HS-5 (cell line): ENCODE data around the gene LSAMP.
A peak's percentile ranks its signal among the peaks of the same experiment; 100 is the strongest.

Source experiments
- DNase-seq: peaks from one replicate; pipeline ENCODE4 v3.0.0-alpha.2; 2012; ENCODE audit warnings: low read depth

Gene LSAMP

DNA sequence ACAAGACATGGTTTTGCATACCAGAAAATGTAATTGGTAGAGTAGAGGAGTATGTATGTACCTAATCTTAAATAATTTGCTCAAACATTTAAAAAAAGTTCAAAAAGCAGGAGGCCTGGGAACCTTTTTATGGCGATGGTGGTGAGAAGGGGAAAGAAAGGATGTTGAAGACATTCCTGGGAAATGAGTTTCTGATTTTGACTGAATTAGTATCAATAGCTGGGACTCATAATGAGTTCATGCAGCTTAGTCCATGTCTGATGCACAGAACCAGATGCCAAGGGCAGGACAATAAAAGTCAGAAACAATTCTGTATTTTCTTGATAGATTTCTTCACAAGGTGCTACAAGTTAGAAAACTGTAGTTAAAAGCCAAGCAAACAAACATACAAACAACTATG, 426.6 kb downstream of the LSAMP start:
- peak; percentile 74 for DNase-seq

DNA sequence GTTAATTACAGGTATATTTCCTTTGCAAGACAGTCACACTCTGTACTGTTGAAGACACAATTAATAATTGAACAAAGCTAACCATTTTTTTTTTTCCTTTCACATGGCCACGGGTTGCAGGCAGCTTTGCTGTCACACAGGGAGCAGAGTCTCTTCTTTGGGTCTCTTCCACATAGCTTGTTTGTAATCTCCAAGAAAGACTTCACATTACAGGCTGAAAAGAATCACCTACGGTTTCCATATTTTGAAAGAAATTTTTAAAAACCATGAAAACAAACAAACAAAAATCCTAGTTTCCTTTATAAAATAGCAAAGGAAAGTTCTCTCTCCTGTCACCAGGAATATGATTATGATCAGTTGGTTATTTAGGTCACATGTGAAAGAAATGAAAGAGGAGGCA, 429.4 kb downstream of the LSAMP start:
- no peak for DNase-seq

DNA sequence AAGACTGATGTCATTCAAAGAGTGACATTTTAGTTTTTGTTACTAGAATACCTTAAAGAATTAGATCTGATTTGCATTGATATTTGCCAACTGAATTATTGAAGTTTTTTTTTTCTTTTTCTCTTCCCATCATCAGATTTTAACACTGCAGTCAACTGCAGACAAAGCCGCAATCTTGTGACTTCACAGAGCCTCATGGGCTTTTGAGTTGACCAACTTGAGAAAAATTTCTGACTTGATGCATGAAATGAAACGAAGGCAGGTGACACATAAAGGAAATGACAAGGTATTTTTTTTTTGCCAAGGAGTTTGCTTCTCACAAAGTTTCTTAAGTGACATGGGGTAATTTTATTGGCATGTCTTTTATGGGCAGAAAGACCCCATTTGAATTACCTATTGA, 438.3 kb downstream of the LSAMP start:
- DNase-seq, result no peak

DNA sequence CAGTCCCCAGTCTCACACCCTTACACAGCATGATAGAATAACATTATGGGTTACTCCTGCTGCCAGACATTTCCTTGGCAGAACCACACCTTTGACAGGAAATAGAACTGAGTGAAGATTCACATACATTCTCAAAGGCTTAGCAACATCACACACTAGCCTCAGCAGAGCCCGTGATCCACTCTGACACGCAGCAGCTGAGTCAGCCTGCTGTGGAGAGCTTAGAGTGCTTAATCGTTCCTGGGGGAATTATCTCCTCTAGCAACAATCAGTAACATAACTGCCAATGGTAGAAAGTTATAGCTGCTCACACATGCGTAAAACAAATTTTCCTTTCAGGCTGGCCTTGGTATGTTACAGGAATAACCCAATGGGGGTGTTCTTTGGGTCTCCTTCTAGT, 439.9 kb downstream of the LSAMP start:
- peak; percentile 96 for DNase-seq

DNA sequence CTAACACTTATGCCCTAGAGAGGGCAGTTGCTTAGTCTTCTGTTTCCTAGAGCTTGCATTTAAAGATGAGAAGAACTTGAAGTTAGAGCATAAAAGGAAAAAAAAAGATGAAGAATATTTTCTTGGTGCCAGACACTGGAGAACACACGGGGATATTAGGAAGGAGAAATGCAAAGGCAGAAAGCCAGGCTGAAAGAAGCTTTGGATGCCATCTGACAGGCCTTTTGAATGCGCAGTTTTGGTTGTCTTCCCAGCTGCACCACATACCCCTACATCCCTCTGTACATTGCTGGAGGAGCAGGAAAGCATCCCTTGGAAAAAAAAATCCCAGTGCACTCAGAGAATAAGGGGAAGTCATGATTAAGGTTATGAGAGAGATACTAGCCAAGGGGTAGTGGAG, 443.1 kb downstream of the LSAMP start:
- no peak for DNase-seq

DNA sequence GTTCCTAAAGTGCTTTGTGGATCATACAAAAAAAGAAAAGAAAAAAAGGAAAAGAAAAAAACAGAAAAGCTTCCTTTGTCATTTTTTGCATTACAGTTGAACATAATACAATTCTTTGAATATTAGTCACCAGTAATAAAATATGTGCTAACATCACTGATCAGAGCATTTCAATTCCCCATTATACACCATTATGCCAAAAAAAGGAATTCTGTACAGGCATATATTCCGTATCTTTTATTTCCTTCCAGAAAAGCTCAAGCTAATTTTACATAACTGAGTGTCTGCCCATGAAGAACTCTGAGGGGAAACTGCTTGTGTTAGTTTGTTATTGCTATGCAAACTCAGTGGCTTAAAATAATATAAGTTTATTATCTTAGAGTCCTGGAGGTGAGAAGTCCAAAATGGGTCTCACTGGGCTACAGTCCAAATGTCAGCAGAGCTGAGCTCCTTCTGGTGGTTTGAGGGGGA, 444.1 kb downstream of the LSAMP start:
- no peak for DNase-seq

DNA sequence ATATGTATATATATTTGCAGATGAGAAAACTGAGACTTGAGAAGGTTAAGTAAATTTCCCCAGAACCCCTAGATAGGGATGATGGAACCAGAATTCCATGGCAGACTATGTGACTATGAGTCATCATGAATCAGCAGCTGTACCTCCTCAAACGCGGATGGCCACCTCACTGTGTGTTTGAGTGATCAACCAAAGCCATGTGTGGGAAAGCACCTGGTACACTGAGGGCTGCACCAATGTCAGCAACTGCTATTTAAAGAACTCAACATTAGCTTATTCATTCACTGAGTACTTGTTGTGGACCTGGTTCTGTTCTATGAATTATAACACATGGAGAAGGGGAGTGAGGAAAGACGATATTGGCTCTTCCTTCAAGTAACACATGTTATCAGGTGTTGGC, 445.0 kb downstream of the LSAMP start:
- peak; percentile 90 for DNase-seq

DNA sequence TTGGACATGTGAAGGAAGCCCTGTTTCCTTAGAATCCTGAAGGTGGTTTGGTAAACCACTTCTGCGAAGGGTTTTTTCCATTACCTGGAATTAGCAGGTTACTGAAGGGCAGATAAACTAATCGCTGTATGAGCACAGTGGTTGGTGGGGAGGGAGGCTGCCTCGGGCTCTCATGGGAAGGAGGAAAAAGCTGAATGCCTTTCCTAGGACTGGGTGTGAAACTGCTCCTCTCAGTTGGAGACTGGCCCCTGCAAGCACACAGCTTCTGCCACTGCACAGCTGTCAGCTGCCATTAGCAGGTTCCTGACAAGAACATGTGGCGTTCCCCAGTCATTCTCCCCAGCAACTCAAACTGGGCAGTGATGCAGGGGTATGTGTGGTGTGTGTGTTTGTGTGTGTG, 445.7 kb downstream of the LSAMP start:
- no peak for DNase-seq

DNA sequence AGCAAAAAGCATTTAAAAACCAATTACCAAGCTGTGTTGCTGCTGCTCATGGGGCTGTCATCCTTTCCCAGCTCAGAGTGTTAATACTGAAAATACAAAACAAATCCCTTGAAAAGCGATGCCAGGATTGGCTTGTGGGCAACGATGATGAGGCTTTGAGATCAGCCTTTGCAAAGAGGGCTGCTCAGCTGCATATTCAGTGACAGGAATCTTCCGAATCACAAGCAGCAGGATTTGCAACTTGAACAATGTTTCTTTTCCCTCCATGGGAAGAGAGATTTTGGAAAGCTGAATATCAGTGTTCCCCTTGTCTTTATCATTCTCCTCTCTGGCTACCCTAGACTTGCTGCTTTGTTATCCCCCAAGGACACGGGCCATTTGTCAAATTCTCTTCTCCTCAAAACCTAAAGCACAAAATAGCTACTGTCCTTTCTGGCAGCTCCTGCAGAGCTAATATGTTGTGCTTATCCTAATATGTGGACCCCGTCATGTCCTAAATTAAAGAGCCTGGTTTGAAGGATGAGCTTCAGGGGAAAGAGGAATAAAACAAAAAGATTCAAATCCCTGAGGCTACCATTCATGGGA, 446.2 kb downstream of the LSAMP start:
- no peak for DNase-seq

DNA sequence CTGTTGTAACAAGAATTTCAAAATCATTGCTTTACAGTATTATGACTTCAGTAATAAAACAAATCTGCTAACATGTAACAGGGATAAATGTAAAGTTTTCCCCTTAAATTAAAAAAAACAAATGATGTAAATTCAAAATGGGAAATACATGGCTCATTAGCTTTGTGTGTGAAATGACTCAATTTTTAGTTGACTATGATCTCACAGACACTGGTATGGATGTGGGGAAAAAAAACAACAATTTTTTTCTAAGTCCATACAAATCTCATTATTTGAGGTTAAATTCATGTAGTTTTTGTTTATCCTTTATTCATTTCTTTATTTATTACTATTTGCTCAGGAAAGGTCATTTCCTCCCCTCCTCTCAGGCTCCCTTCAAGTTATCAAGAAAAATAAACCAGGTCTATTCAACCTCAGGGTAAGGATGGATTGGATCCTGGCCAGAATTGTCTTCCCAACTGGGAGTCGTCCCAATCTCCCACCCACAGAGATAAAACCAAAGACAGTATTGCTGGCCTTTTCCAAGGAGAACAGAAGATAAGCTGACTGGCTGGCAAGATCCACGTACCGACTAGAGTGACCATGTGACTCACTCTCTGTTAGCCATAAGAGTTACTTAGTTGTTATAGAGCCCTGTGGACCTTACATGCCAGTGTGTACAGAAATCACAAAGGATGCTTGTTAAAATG, 448.7 kb downstream of the LSAMP start:
- DNase-seq, result no peak

DNA sequence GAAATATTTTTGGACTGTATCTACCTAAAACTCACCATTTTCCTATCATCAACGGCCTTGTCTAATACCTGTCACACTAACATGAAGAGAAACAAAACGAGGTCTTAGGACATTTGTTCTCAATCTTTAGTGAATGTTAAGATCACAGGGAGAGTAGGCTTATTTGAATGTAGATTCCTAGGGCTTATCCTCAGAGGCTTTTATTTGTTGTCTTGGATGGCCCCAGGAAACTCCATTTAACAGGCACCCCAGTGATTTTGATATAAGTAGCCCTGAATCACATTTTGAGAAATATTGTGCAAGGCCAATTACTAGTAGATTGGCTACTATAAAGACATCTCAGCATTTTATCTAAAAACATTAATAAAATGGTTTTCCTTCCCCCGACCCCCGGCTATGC, 454.6 kb downstream of the LSAMP start:
- DNase-seq, result no peak

DNA sequence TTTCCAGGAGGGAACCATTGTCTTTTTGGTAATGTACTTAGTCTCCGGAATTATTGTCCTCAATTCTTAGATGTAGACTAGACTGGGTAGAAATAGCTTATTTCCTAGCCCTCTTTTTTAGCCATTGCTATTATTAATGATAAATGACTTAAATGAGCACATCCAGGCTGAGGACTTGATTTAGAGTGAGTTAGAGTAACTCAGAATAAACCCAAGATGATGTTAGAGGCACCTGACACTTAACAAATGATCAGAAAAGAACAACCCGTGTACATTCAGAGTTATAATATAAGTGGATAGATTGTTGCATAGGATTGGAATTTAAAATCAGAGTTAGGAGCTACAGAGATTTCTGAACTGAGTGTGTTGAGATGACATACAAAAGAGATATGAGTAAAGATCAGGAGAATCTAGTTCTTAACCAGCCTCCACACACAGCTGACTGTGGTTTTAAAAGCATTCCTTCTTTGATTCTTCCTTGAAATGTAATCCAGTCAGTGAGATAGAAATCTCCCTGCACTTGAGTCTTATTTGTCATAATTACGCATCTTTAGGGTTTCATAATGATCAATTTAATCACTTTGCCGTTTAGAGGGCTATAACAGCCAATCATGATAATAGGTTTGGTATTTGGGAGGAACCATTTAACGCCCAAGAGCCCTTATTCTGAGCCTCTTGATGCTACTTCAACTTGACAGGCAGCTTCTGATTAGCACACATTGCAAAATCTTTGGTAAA, 455.4 kb downstream of the LSAMP start:
- DNase-seq, result peak; percentile 87

DNA sequence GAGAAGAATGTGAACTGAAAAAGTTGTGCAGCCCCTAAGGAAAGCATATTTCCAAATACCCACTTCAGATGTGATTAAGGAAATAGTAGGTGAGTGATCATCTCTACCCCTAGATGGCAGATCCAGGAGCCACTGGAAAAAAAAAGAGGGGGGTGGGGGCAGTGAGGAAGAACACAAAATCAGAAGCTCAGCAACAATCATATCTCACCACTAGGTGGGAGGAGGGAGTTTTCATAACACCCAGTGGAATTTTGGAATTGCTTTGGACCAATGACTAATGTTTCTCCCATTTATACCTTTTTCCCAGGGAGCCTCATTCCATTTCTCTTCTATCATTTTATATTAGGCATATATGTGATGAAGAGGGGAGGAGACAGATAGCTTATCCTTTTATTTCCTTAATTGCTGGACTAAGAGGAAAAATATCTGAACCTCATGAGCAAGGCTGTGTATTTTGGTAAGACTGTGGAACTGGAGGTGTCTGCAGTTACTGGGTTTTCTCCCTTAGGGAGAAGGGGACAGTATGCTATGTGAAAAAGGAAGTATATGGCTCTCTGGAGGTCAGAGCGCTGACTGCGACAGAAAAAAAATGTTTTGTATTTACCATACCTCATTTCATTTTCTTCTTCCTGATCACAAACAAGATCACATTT, 458.6 kb downstream of the LSAMP start:
- DNase-seq, result no peak

DNA sequence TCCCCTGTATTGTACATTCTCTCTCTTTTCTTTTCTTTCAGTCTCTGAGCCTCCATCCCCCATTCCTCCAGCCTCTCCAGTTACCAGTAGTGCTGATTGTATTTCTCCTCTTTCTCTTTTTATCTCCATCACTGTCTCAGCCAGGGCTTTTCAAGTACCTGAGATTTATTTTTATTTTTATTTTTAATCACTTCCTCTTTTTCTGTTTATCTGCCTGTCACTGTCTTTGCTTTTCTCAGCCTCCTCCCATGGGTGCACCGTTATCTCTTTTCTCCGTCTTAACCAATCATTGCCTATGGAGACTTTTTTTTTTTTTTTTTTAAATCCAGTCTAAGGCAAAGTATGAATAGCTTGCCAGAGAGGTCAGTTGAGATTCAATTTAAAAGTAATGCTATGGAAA, 462.7 kb downstream of the LSAMP start:
- no peak for DNase-seq

DNA sequence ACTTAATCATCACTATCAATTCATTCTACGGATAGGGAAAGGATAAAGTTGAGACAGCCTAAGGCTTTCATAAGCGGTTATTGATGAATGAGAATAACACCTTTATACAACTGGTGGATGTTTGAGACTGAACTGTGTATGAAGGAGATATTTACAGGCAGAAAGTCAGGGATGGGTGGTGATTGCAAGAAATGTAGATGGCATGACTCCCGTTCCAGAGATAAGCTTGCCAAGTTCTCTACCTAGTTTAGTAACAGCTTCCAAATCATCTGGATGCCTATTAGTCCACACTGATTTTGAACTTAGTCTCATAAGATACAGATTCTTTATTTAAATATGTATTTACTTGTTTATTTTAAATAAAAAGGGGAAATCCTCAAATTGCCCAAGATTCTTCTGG, 463.2 kb downstream of the LSAMP start:
- DNase-seq, result no peak

DNA sequence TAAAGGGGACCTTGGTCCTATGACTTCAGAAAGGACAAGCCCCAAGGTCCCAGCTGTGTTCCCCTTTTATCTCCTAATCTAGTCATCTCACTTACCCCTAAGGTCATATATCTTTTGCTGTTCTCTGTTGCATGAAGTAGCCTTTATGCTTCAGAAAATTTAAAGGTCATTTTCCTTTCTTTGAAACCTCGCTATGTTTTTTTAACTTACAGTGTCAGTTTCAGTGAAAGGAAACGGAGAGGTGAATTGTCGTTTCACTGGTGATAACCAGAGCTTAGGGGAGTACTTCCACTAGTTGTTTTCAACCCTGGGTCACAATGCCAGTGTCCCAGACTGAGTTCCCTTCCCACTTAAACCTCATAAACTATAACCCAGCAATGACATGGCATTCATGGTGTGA, 464.6 kb downstream of the LSAMP start:
- no peak for DNase-seq

DNA sequence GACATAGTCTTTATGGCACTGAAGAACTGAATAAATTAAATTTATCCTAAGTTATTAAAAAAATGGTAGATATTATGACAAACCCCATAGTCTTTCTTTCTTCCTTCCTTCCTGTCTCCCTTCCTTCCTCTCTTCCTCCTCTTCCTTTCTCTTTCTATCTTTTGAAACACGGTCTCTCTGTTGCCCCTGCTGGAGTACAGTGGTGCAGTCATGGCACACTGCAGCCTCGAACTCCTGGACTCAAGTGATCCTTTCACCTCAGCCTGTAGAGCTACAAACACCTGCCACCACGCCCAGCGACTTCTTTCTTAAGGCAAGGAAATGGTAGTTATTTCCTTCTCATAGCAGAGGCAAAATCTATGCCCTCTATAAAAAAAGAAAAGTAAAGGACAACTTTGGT, 467.4 kb downstream of the LSAMP start:
- DNase-seq, result no peak

DNA sequence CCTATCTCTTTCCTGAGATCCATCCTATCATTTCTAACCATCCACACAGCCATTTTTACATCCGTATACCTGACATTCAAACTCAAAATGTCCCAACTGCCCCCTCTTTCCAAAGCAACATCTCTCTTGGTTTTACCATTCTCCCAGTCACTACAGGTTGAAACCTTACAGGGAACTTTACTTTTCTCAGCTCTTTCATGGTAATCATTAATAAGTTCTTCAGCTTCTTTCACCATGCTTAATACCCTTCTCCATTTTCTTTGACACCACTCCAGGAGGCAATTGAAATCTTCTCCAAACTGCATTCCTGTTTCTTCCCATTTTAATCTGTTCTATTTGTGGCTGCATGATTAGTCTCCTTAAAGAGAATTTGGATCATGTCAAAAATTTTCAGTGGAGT, 469.5 kb downstream of the LSAMP start:
- no peak for DNase-seq

DNA sequence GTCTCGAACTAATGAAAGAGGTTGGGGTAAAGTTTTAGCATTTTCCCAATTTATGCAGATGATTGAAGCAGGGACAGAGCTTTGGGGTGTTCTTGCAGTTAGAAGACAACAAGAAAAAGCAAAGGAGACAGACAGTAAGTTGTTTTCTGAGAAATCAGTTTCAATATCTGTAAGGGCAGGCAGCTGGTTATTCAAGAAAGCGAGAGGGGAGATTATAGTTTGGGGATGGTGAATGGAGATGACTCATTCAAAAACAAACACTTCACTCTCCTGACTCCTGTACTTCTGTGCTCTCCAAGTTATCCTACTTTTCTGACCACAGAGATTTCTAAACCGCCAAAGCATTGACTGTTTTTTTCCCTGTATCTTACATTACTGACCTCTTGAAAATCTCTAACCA, 469.9 kb downstream of the LSAMP start:
- peak; percentile 61 for DNase-seq

DNA sequence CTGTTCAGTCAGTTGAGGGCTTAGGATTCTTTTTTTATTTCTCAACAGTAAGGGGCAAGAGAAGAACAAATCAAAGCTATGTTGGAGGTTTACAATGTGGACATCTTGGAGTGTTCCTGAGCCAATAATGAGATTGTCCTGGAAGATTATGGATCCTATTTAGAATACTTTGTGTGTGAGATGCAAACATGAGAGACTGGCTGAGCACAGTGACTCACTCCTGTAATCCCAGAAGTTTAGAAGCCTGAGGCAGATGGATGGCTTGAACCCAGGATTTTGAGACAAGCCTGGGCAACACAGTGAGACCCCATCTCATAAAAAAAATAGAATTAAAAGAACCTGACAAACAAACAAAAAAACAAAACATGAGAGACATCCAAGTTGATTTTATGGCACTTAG, 470.3 kb downstream of the LSAMP start:
- no peak for DNase-seq

DNA sequence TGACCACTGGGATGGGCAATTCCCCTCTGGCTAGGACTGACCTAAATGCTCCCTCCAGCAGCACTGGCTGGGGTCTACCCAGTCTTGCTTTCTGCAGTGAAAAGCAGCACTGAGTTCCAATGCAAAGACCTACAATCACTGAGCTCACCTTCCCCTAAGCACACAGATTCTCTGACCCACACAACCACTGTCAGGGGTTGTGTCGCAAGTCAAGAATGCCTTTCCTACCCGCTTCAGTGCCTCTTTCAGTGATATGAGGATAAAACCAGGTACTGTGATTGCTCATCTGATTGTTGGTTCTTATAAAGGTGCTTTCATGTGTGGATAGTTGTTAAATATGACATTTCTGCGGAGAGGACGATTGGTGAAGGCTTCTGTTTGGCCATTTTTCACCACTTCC, 476.4 kb downstream of the LSAMP start:
- no peak for DNase-seq

DNA sequence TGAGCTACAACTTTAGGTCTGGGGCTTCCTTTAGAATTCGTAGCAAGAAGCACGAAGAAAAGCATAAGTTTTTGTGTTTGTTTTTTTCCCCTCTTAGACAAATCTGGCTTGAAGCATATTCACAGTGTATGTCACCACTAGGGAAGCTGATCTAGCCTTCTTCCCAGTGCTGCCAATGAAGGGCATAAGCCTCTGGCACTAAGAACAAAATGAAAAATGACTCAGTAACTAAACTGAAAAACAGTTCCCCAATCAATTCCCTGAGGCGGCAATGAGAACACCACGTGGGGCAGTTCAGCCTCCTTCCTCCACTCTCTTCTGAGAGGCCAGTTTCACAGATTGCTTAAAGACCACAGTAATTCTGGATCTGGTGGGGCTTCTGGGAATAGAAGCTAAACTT, 483.9 kb downstream of the LSAMP start:
- DNase-seq, result no peak

DNA sequence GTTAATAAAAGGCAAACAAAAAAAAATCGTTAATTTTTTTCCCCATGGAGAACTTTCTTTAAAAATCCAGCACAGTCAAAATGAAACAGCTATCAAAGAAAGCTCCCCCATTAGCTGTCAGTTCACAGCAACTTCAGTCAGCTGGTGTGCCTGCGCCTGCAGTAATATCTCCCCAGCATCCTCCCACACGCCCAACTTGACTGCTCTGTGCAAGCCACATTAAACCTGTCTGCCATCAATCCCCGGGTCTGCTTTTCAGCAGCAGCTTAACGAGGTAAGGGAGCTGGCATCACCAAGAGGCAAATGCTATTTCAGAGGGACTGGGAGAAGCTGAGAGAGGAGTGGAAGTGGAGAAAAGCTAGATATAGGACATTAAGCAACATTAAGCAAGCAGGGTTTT, 484.5 kb downstream of the LSAMP start:
- no peak for DNase-seq
